ENCODE data around the gene FOXK2. TPM values are rescaled to one million over a fixed set of nuclear protein-coding genes. Genes with fewer than 3 reads are reported as not detected.

FOXK2 gene
- total RNA-seq, 1 experiment from 2014 or later, result 72.0 TPM

DNA sequence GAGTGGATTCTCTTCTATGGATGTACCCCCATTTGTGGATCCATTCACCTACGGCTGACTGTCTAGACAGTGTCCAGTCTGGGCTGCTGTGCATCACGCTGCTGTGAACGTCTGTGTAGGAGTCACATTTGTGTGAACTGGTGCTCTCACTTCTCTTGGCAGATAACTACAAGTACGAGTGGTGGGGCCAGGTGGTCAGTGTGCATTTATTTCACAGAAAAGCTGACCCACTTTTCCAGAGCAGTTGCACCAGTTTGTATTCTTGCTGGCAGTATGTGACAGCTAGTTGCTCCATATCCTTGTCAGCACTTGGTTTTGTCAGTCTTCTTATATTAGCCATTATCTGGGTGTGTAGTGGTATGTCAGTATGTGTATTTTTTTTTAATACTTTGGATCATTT, 28.4 kb downstream of the FOXK2 start:
- Histone ChIP-seq H2BK20ac (ENCODE audit: low read depth, low read length, poor library complexity, severe bottlenecking) (no peak overlapping the region), H4K91ac (ENCODE audit: insufficient read length, low read depth, low read length) (no peak overlapping the region), H2BK5ac (ENCODE audit: insufficient read length, low read length) (no peak overlapping the region), H4K8ac (replicated peaks; ENCODE audit: insufficient read length, low read depth, low read length) (no peak overlapping the region), H3K14ac (ENCODE audit: insufficient read depth, low read length) (no peak overlapping the region), H2BK120ac (ENCODE audit: low read depth, low read length, poor library complexity, severe bottlenecking) (no peak overlapping the region), H2BK12ac (ENCODE audit: insufficient read length, low read depth, low read length) (no peak overlapping the region), H3K56ac (ENCODE audit: insufficient read length, low read depth, low read length) (no peak overlapping the region), H3K27me3 (ENCODE audit: insufficient read depth, low read length) (no peaks in the 10 kb centered on the region), H3K9ac (ENCODE audit: extremely low read depth, insufficient read length, low read length) (no peak overlapping the region), H3K18ac (ENCODE audit: insufficient read length, low read depth, low read length) (no peak overlapping the region), H3K23me2 (ENCODE audit: insufficient read length, low read depth, low read length, poor library complexity, severe bottlenecking) (no peaks in the 10 kb centered on the region), H3K27ac (ENCODE audit: insufficient read length, low read depth, low read length) (no peak overlapping the region), H3K9me3 (ENCODE audit: control insufficient read depth, low read depth, low read length) (no peaks in the 10 kb centered on the region), H3K23ac (ENCODE audit: insufficient read length, low read depth, low read length) (no peak overlapping the region), H3K79me2 (ENCODE audit: insufficient read depth, low read length) (peaks cover 60% of the 10 kb centered on the region; the same call in 1 of the 2 replicates), H4K5ac (ENCODE audit: insufficient read length, low read depth, low read length) (no peak overlapping the region), H4K20me1 (ENCODE audit: control insufficient read depth, insufficient read depth, insufficient read length) (peaks cover 4% of the 10 kb centered on the region), H3K4ac (ENCODE audit: low read depth, low read length) (no peak overlapping the region), H3K4me1 (ENCODE audit: insufficient read depth, low read length) (no peaks in the 10 kb centered on the region), H3T11ph (ENCODE audit: low read length) (no peak overlapping the region), H3K79me1 (ENCODE audit: insufficient read depth, low read depth, low read length, poor library complexity, severe bottlenecking) (peaks cover 12% of the 10 kb centered on the region), H2AFZ (ENCODE audit: low read length) (no peak overlapping the region), H2AK5ac (ENCODE audit: insufficient read length, low read length) (no peak overlapping the region), H2BK15ac (ENCODE audit: low read depth, low read length) (no peak overlapping the region), H3K4me2 (ENCODE audit: insufficient read depth, insufficient read length, low read length) (no peak overlapping the region)
- Mint-ChIP-seq H3K4me1 (peaks cover 12 to 14% of the 10 kb centered on the region in 2 experiments), H3K36me3 (ENCODE audit: insufficient read depth in 1 of 3, low read depth in 3 of 3) (peaks cover 0 to 10% (median 8%) of the 10 kb centered on the region in 3 experiments; a peak in 5 of 7 replicates), H3K27ac (peak overlapping the region in 1 of 3 experiments; percentile 58; a peak in 1 of 7 replicates), H3K4me3 (no peak overlapping the region), H3K9me3 (no peaks in the 10 kb centered on the region), H3K27me3 (ENCODE audit: low read depth) (no peaks in the 10 kb centered on the region)
- no CpG with 5 or more reads among the region's 4 CpGs for WGBS (ENCODE audit: extremely low coverage, insufficient read length, low lambda C conversion rate)
- TF ChIP-seq, protein P1, sequence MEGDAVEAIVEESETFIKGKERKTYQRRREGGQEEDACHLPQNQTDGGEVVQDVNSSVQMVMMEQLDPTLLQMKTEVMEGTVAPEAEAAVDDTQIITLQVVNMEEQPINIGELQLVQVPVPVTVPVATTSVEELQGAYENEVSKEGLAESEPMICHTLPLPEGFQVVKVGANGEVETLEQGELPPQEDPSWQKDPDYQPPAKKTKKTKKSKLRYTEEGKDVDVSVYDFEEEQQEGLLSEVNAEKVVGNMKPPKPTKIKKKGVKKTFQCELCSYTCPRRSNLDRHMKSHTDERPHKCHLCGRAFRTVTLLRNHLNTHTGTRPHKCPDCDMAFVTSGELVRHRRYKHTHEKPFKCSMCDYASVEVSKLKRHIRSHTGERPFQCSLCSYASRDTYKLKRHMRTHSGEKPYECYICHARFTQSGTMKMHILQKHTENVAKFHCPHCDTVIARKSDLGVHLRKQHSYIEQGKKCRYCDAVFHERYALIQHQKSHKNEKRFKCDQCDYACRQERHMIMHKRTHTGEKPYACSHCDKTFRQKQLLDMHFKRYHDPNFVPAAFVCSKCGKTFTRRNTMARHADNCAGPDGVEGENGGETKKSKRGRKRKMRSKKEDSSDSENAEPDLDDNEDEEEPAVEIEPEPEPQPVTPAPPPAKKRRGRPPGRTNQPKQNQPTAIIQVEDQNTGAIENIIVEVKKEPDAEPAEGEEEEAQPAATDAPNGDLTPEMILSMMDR (conservative IDR thresholded peaks at IDR 0.05), result no peak
- no peak for DNase-seq

Measured in H9 (cell line).